ENCODE results near the gene FIGN. TPM values are rescaled to one million over a fixed set of nuclear protein-coding genes. Genes with fewer than 3 reads are reported as not detected.

Gene FIGN
- total and polyA plus RNA-seq, 9 of the 15 experiments (the other 6 are each of a cell fraction or from before 2014, with no cell fraction given): 0.02 TPM; not detected in 8

DNA sequence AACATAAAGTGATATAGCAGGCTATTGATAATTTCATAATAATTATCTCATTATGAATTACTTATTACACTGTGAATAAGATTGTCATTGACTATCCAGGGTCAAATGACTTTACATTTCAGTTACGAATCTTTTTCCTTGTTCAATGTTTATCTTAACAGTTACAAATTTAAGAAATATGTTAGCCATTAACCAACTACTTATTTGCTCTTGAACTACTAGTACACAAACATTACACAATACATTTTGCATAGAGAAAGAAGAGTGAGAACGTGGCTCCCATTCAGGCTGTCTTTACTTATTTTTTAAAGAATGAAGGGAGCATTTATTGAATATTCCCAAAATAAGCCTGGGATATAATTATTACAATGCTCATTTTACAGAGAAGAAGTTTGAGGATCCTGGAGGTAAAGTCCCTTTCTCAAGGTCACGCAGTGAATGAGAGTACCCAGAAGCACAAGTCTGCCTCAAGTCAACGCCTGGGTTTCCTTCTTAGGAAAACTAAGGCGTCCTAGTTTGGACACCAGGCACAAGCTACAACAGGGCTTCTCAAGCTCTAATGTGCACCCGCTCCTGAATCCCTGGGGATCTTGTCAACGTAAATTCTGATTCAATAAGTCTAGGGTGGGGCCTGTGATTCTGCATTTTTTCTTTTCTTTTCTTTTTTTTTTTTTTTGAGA, 164.2 kb downstream of the FIGN start (continued):
- no peak for TF ChIP-seq CHD7 (IDR thresholded peaks at IDR 0.05; ENCODE audit: low read depth, low read length)
- no peak for TF ChIP-seq ZNF76 (CRISPR knock-in tag; IDR thresholded peaks at IDR 0.05; ENCODE audit: borderline replicate concordance)
- no peak for TF ChIP-seq CHD4 (IDR thresholded peaks at IDR 0.05; ENCODE audit: insufficient read depth, insufficient replicate concordance, low read depth, low read length, poor library complexity, severe bottlenecking)
- TF ChIP-seq TCF15 (CRISPR knock-in tag; IDR thresholded peaks at IDR 0.05): no peak

Measured in K562 (cell line).